ENCODE results near the gene MSI2.

- no peak for TF ChIP-seq ZNF274 (IDR thresholded peaks at IDR 0.05; ENCODE audit: low read depth, low read length)
- TF ChIP-seq YY1 (IDR thresholded peaks at IDR 0.05; ENCODE audit: insufficient read depth, insufficient read length) = no peak
Observed at GRCh38 chr17:57395721-57396321, 139.5 kb downstream of the MSI2 start.
